HEK293T (cell line): ENCODE results near the gene CHRND.

ENCODE experiments used
- ARNT ChIP-seq: fragments of 450-650 bp; IDR thresholded peaks from 2 replicates; pipeline ENCODE4 v1.6.1; 2017; ENCODE audit warnings: mild to moderate bottlenecking
- BHLHE40 ChIP-seq: fragments of 450-650 bp; IDR thresholded peaks from 2 replicates; pipeline ENCODE4 v1.6.1; 2016; ENCODE audit warnings: mild to moderate bottlenecking, moderate library complexity, borderline replicate concordance
- CTBP1 ChIP-seq: fragments of 450-650 bp; IDR thresholded peaks from 2 replicates; pipeline ENCODE4 v1.6.1; 2016; ENCODE audit warnings: borderline replicate concordance
- FOXA1 ChIP-seq: fragments of 450-650 bp; IDR thresholded peaks from 2 replicates; pipeline ENCODE4 v1.6.1; 2016; ENCODE audit warnings: mild to moderate bottlenecking
- FOXK2 ChIP-seq: fragments of 450-650 bp; IDR thresholded peaks from 2 replicates; pipeline ENCODE4 v1.6.1; 2016; ENCODE audit warnings: mild to moderate bottlenecking
- FOXM1 ChIP-seq: fragments of 450-650 bp; IDR thresholded peaks from 2 replicates; pipeline ENCODE4 v1.6.1; 2017; ENCODE audit warnings: mild to moderate bottlenecking, borderline replicate concordance
- NFRKB ChIP-seq: fragments of 450-650 bp; IDR thresholded peaks from 2 replicates; pipeline ENCODE4 v1.6.1; 2016; ENCODE audit warnings: mild to moderate bottlenecking, moderate library complexity
- SP1 ChIP-seq: fragments of 450-650 bp; IDR thresholded peaks from 2 replicates; pipeline ENCODE4 v1.6.1; 2017
- SUZ12 ChIP-seq: fragments of 450-650 bp; IDR thresholded peaks from 2 replicates; pipeline ENCODE4 v1.6.1; 2016; ENCODE audit warnings: mild to moderate bottlenecking

- no peak for TF ChIP-seq BHLHE40
- no peak for TF ChIP-seq SP1
- TF ChIP-seq SUZ12, result no peak
- TF ChIP-seq FOXM1, result no peak
- no peak for TF ChIP-seq CTBP1
- TF ChIP-seq ARNT, result no peak
- no peak for TF ChIP-seq FOXA1
- TF ChIP-seq FOXK2, result no peak
- TF ChIP-seq NFRKB, result no peak
These were observed 761 bp upstream of the CHRND start for GRCh38 chr2:232525199-232525598.
